ENCODE data around the gene SLC35E2B. TPM values are rescaled to one million over a fixed set of nuclear protein-coding genes. Genes with fewer than 3 reads are reported as not detected.
"Not testable (repeated sequence)": the region's sequence is repeated elsewhere in the genome, so short reads cannot be mapped to it uniquely, and the experiment has no call there.

Gene SLC35E2B
- polyA plus RNA-seq, 1 donor from 2014 or later = 93.2 TPM

GRCh38 chr1:1721201-1721600 lies 28.6 kb upstream of the SLC35E2B start:
- no peak overlapping the region for H2AFZ ChIP-seq (ENCODE audit: low read depth, low read length)
- no peaks in the 10 kb centered on the region for H3K9me3 ChIP-seq (ENCODE audit: low read length)
- H3K4me2 ChIP-seq (ENCODE audit: low read length) = no peak overlapping the region
- no peaks in the 10 kb centered on the region for H3K36me3 ChIP-seq (ENCODE audit: insufficient read depth, low read length)
- H3K79me2 ChIP-seq (replicated peaks; ENCODE audit: insufficient read depth, low read length) = no peaks in the 10 kb centered on the region
- no peaks in the 10 kb centered on the region for H4K20me1 ChIP-seq (ENCODE audit: insufficient read depth)
- H3K27ac ChIP-seq (ENCODE audit: low read length) = no peak overlapping the region
- H3K9ac ChIP-seq (ENCODE audit: low read length) = no peak overlapping the region
- H3K4me3 ChIP-seq (ENCODE audit: low read length) = no peak overlapping the region
- no peaks in the 10 kb centered on the region for H3K27me3 ChIP-seq (ENCODE audit: insufficient read depth, low read depth, low read length)
- no peak for TF ChIP-seq EP300 (conservative IDR thresholded peaks at IDR 0.05; ENCODE audit: poor library complexity, severe bottlenecking)
- no peaks in the 10 kb centered on the region for H3F3A ChIP-seq (ENCODE audit: insufficient read depth, low read length, poor library complexity, severe bottlenecking)
- H3K9me2 ChIP-seq (ENCODE audit: insufficient read depth, low read length) = no peaks in the 10 kb centered on the region

GRCh38 chr1:1715109-1715883 lies 22.7 kb upstream of the SLC35E2B start:
- not testable (repeated sequence) for H3K9me2 ChIP-seq (ENCODE audit: insufficient read depth, low read length); H3K9ac ChIP-seq (ENCODE audit: low read length); H3K4me3 ChIP-seq (ENCODE audit: low read length); H3K9me3 ChIP-seq (ENCODE audit: low read length); H4K20me1 ChIP-seq (ENCODE audit: insufficient read depth); H3K36me3 ChIP-seq (ENCODE audit: insufficient read depth, low read length); H3F3A ChIP-seq (ENCODE audit: insufficient read depth, low read length, poor library complexity, severe bottlenecking); H3K27ac ChIP-seq (ENCODE audit: low read length); H2AFZ ChIP-seq (ENCODE audit: low read depth, low read length); H3K4me2 ChIP-seq (ENCODE audit: low read length); H3K79me2 ChIP-seq (replicated peaks; ENCODE audit: insufficient read depth, low read length); H3K27me3 ChIP-seq (ENCODE audit: insufficient read depth, low read depth, low read length)

- H3K4me2 ChIP-seq (ENCODE audit: low read length); H2AFZ ChIP-seq (ENCODE audit: low read depth, low read length); H3K9ac ChIP-seq (ENCODE audit: low read length); H3K36me3 ChIP-seq (ENCODE audit: insufficient read depth, low read length); H3K9me3 ChIP-seq (ENCODE audit: low read length); H3K4me3 ChIP-seq (ENCODE audit: low read length); H3K27me3 ChIP-seq (ENCODE audit: insufficient read depth, low read depth, low read length); H3K27ac ChIP-seq (ENCODE audit: low read length); H3K9me2 ChIP-seq (ENCODE audit: insufficient read depth, low read length); H3F3A ChIP-seq (ENCODE audit: insufficient read depth, low read length, poor library complexity, severe bottlenecking); H4K20me1 ChIP-seq (ENCODE audit: insufficient read depth); H3K79me2 ChIP-seq (replicated peaks; ENCODE audit: insufficient read depth, low read length): not testable (repeated sequence)
These were observed 15.3 kb upstream of the SLC35E2B start for GRCh38 chr1:1707897-1708296.

GRCh38 chr1:1707241-1707640 lies 14.6 kb upstream of the SLC35E2B start:
- H3K36me3 ChIP-seq (ENCODE audit: insufficient read depth, low read length); H3K4me2 ChIP-seq (ENCODE audit: low read length): not testable (repeated sequence)

GRCh38 chr1:1705623-1706022 lies 13.0 kb upstream of the SLC35E2B start:
- H3K27ac ChIP-seq (ENCODE audit: low read length); H2AFZ ChIP-seq (ENCODE audit: low read depth, low read length); H3F3A ChIP-seq (ENCODE audit: insufficient read depth, low read length, poor library complexity, severe bottlenecking); H3K9ac ChIP-seq (ENCODE audit: low read length); H3K4me2 ChIP-seq (ENCODE audit: low read length); H3K9me2 ChIP-seq (ENCODE audit: insufficient read depth, low read length); H3K9me3 ChIP-seq (ENCODE audit: low read length); H4K20me1 ChIP-seq (ENCODE audit: insufficient read depth); H3K79me2 ChIP-seq (replicated peaks; ENCODE audit: insufficient read depth, low read length); H3K27me3 ChIP-seq (ENCODE audit: insufficient read depth, low read depth, low read length); H3K4me3 ChIP-seq (ENCODE audit: low read length); H3K36me3 ChIP-seq (ENCODE audit: insufficient read depth, low read length): not testable (repeated sequence)

More at GRCh38 chr1:1707241-1707640, 14.6 kb upstream of the SLC35E2B start:
- H4K20me1 ChIP-seq (ENCODE audit: insufficient read depth); H3K4me3 ChIP-seq (ENCODE audit: low read length); H3K9me3 ChIP-seq (ENCODE audit: low read length); H3K79me2 ChIP-seq (replicated peaks; ENCODE audit: insufficient read depth, low read length); H3K9ac ChIP-seq (ENCODE audit: low read length); H2AFZ ChIP-seq (ENCODE audit: low read depth, low read length); H3F3A ChIP-seq (ENCODE audit: insufficient read depth, low read length, poor library complexity, severe bottlenecking); H3K9me2 ChIP-seq (ENCODE audit: insufficient read depth, low read length); H3K27ac ChIP-seq (ENCODE audit: low read length); H3K27me3 ChIP-seq (ENCODE audit: insufficient read depth, low read depth, low read length): not testable (repeated sequence)

GRCh38 chr1:1704284-1704957 lies 11.8 kb upstream of the SLC35E2B start:
- H4K20me1 ChIP-seq (ENCODE audit: insufficient read depth); H3K79me2 ChIP-seq (replicated peaks; ENCODE audit: insufficient read depth, low read length); H3K9ac ChIP-seq (ENCODE audit: low read length); H3K27me3 ChIP-seq (ENCODE audit: insufficient read depth, low read depth, low read length); H3K4me3 ChIP-seq (ENCODE audit: low read length); H3K27ac ChIP-seq (ENCODE audit: low read length); H3K9me3 ChIP-seq (ENCODE audit: low read length); H3K4me2 ChIP-seq (ENCODE audit: low read length); H3K36me3 ChIP-seq (ENCODE audit: insufficient read depth, low read length); H3K9me2 ChIP-seq (ENCODE audit: insufficient read depth, low read length); H2AFZ ChIP-seq (ENCODE audit: low read depth, low read length); H3F3A ChIP-seq (ENCODE audit: insufficient read depth, low read length, poor library complexity, severe bottlenecking): not testable (repeated sequence)
